Activated CD4-positive, alpha-beta T cell treated with anti-CD3 and anti-CD28 coated beads, Interleukin-2, amount 50 U/mL, for 48 hours (primary cell): ENCODE data around the gene EEIG1.
A peak's percentile ranks its signal among the peaks of the same experiment; 100 is the strongest.

Experiments used
- DNase-seq, 2 experiments: peaks; one replicate each; pipeline ENCODE4 v3.0.0-alpha.2; 2020

The EEIG1 gene

DNA sequence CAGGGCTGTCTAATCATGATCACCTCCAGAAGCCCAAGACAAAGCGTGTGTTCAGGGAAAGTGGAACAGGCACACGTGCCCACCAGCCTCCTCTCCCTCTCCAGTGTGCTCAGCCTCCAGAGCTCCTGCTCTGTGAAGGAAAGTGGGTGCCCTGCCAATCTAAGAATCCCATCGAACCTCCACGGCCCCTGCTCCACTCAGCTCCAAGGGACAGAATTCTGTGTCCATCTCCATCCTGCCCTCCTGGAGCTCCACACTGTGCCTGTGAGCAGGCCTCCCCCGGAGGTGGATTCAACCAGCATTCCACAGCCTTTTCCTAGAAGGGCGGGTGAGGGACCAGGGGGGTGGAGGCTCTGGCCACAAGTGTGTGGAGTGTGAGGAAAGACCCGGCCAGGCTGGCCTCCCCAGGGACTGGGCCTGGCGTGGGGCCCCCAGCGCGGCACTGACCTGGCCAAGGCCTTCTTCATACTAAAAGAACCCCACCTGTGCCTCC, 6.0 kb downstream of the EEIG1 start:
- DNase-seq: no peak

DNA sequence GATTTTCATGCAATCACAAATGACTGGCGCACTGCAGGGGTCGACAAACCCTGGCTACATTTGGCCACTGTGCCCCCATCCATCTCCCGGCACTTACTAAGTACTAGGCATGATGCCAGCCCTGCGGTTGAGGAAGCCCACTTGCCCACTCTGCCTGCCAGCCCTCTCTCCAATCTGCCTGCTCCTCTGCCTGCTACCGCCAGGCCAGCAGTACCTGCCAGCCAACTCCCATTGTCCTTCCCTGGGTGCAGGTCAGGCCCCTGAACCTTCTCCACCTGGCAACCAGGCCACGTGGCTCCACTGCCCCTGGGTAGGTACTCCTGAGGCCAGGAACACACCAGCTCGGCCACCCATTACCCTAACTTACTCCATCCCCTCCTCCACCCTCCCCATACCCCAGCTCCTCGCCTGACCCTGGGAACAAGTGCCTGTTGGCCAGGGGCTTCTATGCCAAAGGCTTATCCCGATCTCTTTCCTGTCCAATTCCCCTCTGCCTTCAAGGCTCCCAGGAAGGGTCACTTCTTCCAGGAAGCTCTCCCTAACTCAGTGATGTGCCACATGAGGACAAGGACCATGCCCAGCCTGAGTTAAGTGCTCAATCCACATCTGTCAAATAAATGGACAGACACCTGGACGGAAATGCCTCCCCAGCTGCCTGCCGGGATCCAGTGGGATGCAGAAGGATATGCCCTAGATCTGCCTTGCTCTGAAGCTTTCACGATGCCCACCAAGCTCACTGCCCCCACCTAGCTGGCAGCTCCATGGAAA, 6.6 kb downstream of the EEIG1 start:
- DNase-seq: no peak

DNA sequence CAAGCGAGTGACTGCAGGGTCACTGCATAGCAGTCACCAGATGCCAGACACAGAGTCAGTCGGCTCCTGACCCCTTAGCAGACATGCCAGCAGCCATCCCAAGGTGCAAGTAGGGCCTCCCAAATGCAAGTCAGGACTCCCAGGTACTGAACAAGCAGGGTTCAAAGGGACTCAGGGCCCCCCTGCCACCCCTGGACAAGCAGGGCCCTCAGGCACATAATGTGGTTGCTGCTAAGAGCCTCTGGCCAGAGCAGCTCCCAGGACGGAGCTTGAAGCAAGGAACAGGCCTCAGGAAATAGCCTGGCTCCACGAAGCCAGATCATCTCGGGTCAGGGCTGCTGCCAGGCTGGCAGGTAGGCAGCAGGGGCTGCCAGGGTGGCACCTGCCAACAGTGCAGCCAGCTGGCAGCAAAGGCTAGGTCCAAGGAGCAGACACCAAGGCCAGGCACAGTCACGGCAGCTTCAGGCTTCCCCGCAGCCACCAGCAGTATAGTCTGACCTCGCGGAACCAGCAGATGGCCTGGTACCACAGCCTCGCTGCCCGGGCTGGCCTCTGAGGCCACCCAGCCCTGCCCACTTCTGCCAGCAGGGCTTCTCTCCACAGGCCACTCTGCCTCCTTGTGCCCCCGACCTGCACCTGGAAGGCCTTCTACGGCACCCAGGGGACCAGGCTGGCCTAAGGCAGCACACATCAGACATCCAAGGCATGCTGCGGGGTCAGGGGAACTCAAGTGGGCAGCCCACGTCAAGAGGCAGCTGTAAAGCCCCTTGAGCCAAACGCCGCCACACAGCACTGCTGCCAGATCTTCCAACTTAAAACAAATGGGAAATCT, 7.4 kb downstream of the EEIG1 start:
- DNase-seq: no peak

DNA sequence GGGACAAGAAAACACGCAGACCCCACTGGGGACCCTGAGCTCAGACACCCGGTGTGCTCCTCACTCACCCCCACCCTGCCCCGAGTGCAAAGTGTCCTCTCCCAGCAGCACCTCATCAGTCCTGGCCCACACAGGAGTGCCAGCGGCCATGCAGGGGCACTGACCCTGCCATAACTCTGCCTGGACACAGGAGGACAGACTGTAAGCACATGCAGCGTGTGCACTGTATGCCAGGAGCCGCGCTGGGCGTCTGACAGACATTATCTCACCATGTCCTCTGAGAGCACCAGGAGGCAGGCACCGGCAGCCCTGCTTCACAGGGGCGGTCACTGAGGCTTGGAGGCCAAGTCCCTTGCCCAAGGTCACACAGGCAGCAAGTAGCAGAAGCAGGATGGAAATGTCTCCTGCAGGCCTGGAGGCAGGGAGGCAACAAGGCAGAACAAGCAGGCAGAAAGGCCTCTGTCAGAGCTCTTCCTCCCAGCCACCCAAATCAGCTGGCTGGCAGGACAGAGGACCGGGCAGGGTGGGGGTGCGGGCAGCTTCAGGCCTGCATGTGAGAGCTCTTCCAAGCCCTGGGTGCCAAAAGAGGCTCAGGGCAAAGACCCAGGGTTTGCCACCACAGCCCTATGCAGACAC, 8.4 kb downstream of the EEIG1 start:
- DNase-seq: peak in 1 of 2 experiments; percentile 26

DNA sequence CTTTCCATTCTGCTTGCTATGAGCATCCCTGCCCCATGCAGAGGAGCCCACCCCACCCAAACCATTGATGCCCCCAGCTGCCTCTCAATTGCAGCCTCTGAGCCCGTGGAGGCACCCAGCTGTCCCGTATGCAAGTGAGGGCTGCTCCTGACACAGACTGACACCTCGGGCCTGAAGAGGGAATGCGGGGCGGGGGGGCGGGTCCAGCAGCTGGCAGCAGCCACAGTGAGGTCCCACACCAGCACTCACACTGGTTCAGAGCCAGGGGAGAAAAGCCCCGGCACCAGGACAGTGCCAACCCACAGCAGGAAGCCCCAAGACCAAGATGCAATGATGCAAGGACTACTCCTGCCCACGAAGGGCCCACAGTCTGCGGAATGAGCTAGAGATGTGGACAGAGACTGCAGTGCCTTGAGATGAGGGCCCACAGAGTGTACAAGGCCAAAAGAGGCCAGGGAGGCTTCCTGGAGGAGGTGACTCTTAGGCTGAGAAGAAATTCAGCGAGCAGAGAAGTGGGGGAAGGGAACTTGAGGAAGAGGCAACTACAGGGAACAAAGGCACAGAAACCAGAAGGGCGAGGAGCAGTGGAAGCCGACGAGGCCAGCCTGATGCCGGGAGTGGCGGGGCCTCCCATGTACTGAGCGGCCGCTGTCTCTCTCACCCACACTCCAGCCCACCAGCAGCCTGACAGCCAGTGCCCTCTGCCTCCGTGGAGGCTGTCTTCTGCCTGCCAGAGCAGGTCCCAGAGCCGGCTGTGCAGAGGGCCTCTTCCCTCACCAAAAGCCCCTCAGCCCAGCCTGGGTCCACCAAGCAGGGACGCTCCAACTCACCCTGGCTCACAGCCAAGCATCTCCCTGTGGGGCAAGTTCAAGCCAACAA, 9.2 kb downstream of the EEIG1 start:
- DNase-seq: peak in 1 of 2 experiments; percentile 45

DNA sequence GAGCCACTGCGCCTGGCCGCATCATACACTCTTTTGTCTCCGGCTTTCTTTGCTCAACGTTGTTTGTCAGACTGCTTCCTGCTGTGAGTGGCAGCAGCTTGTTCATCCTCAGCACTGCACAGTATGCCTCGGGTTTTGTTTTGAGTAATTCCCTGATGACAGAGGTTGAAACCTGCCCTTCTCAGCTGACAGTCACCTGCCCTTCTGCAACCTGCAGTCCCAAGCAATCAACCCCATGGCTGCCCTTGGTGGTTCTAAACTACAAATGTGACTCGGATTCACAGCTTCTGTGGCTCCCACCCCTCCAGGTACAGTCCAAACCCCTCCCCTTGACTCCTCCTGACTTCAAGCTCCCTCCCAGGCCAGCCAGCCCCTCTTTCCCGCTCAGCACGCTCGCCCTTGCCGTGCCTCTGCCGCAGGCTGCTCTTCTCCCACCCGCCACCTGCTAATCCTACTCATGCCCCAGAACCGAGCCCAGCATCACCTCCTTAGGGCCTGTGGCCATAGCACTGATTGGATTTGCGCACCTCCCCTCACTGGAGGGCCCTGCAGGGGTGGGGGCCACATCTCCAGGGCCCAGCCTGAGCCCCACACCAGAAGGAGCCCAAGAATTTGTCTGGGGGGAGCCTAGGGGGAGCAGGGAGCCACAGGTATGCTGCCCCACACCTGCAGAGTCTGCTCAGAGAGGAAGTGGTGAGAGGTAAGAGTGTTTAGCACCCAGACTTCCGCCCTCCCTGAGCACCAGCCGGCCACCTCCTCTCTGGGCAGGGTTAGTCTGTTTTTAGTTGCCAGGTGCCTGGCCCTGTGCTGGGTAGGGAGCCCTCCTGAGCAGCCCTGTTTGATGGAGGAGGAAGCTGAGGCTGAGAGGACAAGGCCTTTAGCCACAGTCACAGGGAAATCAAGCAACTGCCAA, 10.1 kb downstream of the EEIG1 start:
- DNase-seq: peak in 1 of 2 experiments; percentile 74

DNA sequence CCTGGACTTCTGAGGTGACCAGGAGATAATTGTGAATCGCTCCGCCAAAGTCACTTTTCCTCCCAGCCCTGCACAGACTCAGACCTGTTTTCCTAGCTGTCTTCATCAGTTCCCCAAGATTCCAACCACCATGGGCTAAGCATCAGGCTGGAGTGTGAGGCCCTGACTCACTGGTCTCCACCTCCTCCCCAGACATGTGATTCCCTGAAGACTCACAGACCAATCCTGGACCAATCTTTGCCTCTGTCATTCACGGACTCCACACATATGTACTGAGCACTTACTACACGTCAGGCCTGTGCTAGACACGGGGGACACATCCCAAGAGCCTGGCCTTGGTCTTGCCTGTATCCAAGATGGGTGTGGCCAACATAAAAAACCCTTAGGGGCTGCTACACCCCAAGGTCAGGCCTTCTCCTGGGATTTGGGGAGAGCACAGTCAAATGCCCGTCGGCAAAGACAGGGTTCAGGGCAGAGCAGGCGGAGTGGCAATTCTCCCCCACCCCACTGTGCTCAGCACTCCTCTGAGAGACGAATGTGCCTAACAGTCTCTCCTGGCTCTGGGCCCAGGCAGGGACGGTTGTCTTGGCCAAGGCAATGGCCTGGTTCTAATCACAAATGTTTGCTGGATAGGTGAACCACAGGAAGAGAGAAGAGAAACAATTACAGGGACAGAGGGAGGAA, 11.9 kb downstream of the EEIG1 start:
- DNase-seq: no peak

DNA sequence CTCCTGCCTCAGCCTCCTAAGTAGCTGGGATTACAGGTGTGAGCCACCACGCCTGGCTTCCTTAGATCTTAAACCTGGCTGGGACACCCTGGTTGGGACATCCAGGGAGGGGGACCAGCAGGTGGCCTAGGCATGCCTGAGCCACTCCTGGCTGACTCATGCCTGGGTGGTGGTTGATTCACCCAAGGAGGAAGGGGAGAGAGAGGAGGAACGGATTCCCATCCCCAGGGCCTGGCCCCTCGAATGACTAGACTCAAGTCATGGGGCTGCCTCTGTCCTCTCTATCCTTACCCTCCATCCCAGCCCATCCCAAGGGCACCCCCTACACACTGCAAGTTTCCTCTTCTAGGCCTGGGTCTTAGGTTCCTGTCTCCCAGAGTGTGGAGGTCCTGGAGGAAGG, 12.7 kb downstream of the EEIG1 start:
- peak in 1 of 2 experiments; percentile 64 for DNase-seq

DNA sequence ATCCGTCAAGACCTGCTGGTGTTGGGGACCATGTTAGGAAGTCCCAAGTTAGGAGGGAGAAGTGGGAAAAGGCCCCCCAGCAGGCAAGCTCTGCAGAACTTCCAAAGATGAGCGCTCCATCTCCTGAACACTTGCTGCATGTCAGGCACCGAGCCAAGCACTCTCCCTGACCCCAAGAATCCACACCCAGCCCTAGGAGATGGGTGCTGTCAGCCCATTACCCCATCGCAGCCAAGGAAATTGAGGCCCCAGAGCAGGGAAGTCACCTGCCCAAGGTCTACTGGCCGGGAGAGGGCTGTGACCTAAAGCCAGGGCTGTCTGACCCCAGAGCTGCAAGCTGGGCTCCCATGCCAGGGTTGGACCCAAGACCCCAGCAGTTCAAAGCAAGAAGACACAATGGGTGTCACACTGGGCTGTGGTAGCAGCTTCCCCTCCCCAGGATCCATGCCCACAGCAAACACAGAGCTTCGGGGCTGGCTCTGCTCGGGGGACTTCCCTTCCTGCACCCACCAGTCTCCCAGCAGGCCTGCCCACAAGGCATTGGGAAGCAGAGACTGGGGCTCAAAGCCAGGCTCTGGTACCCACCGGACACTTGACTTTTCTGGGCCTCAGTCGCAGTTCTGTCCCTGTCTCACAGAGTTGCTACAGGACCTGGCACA, 13.5 kb downstream of the EEIG1 start:
- no peak for DNase-seq

DNA sequence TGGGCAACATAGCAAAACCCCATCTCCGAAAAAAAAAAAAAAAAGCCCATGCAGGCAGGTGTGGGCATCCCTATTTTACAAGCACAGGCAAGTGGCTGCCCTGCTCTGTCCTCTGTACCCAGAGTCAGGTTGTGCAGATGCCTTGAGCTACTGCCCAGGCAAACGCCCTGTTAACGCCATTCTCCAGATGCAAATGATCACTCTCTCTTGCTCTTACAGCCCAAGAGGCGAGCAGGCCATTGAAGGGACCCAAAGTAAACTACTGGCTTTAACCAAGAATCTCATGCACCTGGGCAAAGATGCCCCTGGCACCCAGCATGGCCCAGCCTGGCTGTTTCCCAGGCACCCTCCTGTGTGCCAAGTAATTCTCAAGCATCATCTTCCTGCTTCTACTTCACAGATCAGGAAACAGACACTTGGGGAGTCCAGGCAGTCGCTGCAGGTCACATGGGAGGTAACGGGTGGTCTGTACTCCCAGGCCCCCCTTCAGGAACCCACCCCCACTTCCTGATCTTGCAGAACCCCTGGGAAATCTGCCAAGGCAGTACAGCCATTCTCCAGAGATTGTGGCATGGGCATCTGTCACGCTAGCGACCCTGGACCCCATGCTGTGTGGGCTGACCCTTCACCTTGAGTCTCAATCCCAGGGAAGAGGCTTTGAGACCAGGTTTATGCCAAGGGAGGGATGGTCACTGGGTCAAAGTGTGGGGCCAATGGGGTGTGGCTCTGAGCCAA, 14.2 kb downstream of the EEIG1 start:
- no peak for DNase-seq

DNA sequence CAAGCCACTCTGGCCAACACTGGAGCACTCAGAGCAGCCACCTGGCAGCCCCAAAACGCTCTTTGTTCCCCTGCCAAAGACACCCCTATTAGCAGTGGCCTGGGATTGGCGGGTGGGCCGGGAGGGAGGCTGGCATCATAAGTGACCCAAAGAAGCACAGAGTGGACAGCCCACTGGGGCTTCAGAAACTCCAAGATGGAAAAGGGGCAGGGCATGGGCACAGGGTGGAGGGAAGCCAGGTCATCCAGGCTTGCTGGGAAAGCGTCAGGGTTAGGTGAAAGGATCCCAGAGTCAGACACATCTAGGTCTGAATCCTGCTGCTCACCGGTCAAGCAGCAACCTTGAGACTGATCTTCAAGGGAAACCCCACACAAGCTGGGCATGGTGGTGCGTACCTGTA, 14.8 kb downstream of the EEIG1 start:
- no peak for DNase-seq

DNA sequence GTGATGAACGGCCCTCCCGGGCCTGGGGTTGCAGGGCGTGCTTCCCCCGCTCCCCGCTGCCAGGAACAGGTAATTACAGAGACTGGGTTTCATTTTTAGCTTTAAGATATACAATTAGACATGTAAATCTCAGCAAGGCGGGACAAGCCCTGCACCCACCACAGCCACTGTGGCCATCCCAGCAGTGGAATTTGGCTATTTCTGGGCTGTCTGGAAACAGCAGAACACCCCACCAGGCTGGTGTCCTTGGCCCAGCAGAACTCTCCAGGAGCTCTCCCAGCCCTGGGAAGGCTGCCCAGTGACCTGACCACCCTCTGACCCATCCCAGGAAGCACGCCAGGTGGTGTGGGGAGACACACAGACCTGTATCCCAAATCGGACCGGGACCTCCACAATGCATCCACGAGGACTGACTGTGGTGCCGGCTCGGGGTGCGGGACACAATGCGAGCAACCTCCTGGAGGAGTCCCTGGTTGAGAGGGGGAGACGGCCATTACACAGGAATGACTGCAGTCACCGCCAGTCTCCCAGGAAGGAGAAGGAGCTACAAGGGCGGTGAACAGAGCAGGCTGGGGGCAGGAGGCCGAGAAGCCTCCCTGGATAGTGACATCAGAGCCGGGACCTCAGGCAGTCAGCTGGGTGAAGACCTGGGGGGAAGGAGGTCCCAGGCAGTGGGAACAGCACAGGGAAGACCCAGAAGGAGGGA, 17.3 kb downstream of the EEIG1 start:
- no peak for DNase-seq

DNA sequence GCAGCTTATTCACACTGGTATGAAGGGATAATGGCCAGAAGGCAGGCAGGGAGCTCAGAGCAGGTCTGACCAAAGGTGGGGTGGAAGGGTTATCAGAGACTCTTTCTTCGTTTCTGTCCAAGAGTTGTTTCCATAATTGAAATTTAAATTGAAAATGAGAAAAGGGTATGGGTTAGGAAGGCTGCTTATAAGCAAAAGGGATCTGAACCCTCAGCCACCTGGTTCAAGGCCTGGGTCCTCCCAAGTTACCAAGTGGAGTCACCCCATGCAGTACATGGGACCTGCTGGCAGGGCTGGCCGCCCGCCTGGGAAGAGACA, 17.8 kb downstream of the EEIG1 start:
- DNase-seq: no peak

DNA sequence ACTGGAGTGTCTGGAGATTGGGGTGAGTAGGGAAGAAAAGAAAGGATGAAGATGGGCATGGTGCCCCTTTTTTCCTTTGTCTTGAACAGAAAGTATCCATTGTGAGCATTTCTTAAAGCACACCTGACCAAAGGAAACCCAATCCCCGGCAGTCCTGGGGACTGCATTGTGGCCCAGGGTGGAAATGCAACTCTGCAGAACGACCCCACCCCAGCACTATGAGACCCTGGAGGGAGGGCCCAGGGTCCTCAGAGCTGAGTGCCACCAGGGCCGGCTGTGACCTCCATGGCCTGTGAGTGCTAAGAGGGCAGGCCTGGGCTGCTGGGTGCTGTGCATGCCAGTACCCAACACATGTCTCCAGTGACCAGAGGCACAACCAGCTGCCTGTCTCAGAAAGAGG, 18.5 kb downstream of the EEIG1 start:
- DNase-seq: no peak

DNA sequence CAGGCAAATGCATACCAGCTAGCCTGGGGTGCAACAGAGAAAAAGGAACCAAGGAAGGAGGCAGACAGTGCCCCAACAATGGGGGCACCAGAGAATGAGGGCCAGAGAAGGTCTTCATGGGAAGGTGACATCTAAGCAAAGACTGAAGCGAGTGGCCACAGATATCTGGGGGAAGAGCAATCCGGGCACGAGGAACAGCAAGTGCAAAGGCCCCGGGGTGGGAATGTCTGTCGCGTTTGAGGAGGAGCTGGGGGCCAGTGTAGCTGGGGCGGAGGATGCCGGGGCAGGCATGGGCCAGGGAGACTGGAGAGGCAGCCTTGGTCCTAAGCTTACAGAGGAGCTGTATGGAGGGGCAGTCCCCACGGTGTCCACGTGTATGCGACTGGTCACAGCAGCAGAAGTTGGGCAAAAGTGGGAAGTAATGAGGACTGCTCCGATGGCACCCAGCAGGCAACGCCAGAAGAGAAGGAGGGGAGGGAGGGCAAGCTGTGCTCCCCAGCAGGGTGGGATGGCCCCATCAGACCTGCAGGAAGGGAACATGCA, 19.1 kb downstream of the EEIG1 start:
- no peak for DNase-seq

DNA sequence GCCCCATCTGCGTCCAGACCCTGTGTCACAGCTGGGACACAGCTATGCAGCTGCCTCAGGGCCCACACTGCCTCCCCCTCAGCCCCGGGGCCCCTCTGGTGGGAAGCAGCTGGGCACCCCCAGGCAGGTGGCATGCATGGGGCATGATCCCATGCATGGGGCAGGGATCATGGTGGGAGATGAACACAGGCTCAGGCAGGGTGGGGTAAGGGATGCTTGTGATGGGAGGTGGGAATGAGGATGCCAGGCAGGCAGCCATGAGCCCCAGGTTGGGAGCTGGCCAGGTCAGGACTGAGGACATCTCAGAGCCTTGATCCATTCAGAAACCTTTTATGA, 19.7 kb downstream of the EEIG1 start:
- DNase-seq: no peak

DNA sequence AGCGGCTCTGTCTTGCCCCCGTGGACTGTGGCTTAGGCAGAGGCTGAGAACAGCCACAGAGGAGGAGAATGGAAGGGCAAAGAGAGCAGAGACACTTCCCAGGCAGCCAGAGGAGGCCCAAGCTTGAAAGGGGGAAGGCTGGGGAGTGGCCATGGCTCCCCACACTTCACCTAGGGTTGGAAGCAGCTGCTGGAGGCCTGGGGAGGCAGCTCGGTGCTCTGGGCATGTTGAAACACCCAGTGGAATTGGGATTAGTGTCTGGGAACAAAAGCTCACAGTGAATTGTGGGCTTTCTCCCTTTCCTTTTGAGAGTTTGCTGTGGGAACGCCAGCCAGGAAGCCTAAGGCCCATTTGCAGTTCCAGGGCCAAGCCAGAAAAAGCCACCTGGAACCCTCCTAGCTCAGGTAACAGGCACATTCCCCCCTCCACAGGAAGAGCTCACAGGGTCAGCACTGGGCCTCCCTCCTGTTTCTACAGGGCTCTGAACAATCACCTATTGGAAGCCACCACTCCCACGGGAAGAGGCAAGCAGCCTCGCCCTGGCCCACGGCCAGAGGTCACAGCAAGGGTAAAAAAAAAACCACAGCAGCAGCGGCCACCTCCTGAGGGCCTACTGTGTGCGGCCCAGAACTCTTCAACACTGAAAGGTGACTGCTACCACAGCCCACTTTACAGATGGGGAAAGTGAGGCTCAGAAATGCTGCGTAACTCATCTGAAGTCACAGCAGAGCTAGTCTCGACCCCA, 20.2 kb downstream of the EEIG1 start:
- no peak for DNase-seq

DNA sequence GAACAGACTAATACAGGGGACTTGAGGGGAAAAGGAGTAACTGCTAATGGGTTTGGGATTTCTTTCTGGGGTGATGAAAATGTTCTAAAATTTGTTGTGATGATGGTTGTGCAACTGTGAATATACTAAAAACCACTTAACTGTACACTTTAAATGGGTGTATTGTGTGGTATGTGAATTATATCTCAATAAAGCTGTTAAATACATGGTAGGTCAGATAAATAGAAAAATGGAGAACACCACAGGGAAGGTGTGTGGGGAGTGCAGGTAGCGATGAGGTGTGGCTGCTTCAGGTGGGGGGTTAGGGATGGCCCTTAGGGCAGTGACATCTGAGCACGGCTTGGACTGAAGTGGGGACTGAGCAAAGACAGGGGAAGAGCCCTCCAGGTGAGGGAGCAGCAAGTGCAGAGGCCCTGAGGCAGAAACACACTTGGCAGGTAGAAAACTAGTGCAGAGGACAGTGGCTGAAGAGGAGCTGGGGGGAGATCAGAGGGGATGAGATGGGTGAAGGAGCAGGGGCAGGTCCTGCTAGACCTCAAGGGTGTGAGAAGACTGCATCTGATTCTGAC, 20.9 kb downstream of the EEIG1 start:
- DNase-seq: no peak
